Thyroid gland (tissue), 4 donors: ENCODE measurements around the gene ADAT3. TPM values are rescaled to one million over a fixed set of nuclear protein-coding genes. Genes with fewer than 3 reads are reported as not detected.

Experiments used
- DNase-seq, 2 donors: peaks; one replicate each; pipeline ENCODE4 v3.0.0-alpha.2; 2019
- H3K27ac ChIP-seq, 3 donors: fragments of 200-600 bp; sonication (generic); 1 replicate in 2 of 3; 2 replicates in 1 of 3; pipeline ENCODE4 v1.5.1; 2016 to 2019; ENCODE audit warnings: mild to moderate bottlenecking in 1 of 3, moderate library complexity in 1 of 3
- H3K27me3 ChIP-seq: fragments of 200-600 bp; sonication (generic); one replicate; pipeline ENCODE4 v1.5.1; 2019
- H3K36me3 ChIP-seq, 2 donors: fragments of 200-600 bp; sonication (generic); one replicate each; pipeline ENCODE4 v1.5.1; 2016 to 2019
- H3K4me1 ChIP-seq, 2 donors: fragments of 200-600 bp; sonication (generic); one replicate each; pipeline ENCODE4 v1.5.1; 2017 to 2019
- H3K4me3 ChIP-seq, 3 donors: fragments of 200-600 bp; sonication (generic); replicated peaks in 1 of 3; 1 replicate in 2 of 3; 2 replicates in 1 of 3; pipeline ENCODE4 v1.5.1; 2016; ENCODE audit warnings: mild to moderate bottlenecking in 1 of 3
- H3K9me3 ChIP-seq: fragments of 200-600 bp; sonication (generic); one replicate; pipeline ENCODE4 v1.5.1; 2017
- POLR2A ChIP-seq, 2 donors: fragments of 450-650 bp; IDR thresholded peaks; one replicate each; pipeline ENCODE4 v1.6.1; 2017; ENCODE audit warnings: antibody characterized with exemption in 2 of 2, mild to moderate bottlenecking in 2 of 2, moderate library complexity in 1 of 2
- WGBS, 2 donors: methylation state at CpG; one replicate each; pipeline ENCODE4 v1.1.5; 2017; 5-methylcytosine and 5-hydroxymethylcytosine counted together
- intact Hi-C: fragments of 100-400 bp; cut with DNase I; formaldehyde crosslinking; loops from one replicate; pipeline ENCODE4 v1.15.1; 2023
- total RNA-seq, 4 donors: library from RNA; depleted of rRNA; stranded (reverse); fragments of >200 nt; gene quantifications; one replicate each; pipeline ENCODE4 v1.2.3, GENCODE V29; 2016
- TF ChIP-seq, protein P1 (sequence below), 6 experiments: fragments of 200-600 bp in 3 of 6; fragments of 450-650 bp in 3 of 6; sonication (generic) in 3 of 6; IDR thresholded peaks; one replicate each; pipeline ENCODE4 v1.5.1; 2016 to 2019; ENCODE audit warnings: antibody characterized with exemption in 6 of 6, mild to moderate bottlenecking in 2 of 6, inconsistent platforms in 1 of 6, moderate library complexity in 1 of 6

The ADAT3 gene
- total RNA-seq, 4 donors from 2014 or later, result 4.0 to 14.6 (median 8.3) TPM

DNA sequence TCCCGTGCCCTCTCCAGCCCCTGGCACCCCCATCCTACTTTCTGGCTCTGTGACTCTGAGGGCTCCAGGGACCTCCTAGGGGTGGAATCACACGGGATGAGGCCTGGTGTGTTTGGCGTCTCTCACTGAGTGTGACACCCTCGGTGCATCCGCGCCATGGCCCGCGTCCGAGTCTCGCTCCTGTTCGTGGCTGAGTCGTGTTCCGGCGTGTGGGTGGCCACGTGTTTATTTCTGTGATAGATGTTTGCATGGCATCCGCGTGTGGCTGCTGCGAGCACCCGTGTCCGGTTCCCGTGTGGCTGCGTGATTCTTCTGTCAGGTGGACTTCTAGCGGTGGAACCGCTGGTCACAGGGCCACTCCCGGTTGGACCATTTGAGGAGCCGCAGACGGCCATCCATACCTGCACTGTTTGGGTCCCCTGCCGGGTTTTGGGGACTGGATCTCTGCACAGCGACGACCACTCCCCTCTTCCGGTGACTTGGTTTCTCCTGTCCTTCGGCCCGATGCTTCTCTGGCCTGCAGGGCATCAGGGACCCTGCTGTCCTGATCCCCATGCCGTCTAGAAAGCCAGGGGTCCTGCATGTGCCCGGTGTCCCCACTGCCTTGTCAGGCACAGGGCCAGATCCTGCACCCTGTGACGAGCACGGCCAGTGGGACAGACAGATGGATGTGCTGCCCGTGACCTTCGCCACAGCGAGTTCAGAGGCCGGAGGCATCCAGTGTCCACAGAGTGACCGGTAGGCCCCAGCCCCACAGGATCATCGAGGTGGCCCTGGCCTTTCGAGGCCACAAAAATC, 44.3 kb downstream of the ADAT3 start:
- H3K27me3 ChIP-seq, result no peaks in the 10 kb centered on the region
- H3K4me1 ChIP-seq, result peaks cover under 1 to 3% of the 10 kb centered on the region in 2 donors
- 93 to 96% methylated on average over 37 to 44 of the region's 44 CpGs for WGBS, 2 donors
- no peaks in the 10 kb centered on the region for H3K9me3 ChIP-seq
- intact Hi-C loops, result loop anchor here (5.0 kb wide), 1 partner anchor 63 kb away; no protein-coding TSS in a partner anchor
- TF ChIP-seq, protein P1, sequence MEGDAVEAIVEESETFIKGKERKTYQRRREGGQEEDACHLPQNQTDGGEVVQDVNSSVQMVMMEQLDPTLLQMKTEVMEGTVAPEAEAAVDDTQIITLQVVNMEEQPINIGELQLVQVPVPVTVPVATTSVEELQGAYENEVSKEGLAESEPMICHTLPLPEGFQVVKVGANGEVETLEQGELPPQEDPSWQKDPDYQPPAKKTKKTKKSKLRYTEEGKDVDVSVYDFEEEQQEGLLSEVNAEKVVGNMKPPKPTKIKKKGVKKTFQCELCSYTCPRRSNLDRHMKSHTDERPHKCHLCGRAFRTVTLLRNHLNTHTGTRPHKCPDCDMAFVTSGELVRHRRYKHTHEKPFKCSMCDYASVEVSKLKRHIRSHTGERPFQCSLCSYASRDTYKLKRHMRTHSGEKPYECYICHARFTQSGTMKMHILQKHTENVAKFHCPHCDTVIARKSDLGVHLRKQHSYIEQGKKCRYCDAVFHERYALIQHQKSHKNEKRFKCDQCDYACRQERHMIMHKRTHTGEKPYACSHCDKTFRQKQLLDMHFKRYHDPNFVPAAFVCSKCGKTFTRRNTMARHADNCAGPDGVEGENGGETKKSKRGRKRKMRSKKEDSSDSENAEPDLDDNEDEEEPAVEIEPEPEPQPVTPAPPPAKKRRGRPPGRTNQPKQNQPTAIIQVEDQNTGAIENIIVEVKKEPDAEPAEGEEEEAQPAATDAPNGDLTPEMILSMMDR (IDR thresholded peaks at IDR 0.05), result no peak
- no peak for TF ChIP-seq POLR2A (IDR thresholded peaks at IDR 0.05)
- H3K27ac ChIP-seq, result no peak overlapping the region
- no peak overlapping the region for H3K4me3 ChIP-seq
- no peaks in the 10 kb centered on the region for H3K36me3 ChIP-seq
- no peak for DNase-seq

DNA sequence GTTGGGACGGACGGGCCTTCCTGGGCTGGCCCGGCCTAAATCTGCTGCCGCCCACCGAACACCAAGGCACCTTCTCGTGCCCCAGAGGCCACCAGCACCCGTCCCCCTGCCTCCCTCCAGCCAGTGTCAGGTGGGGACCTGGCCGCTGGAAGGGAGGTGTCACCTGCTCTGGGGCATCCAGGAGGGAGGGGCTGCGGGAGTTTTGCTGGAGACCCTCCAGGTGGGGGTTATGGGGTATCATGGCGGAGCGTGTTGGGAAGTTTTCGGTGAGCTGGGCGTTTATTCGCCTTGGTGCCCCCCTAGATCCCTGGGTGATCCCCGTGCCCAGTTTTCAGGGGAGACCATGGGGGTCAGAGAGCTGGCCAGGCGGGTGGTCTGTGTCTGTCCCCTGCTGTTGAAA, 45.4 kb downstream of the ADAT3 start:
- Histone ChIP-seq H3K27me3 (no peaks in the 10 kb centered on the region), H3K27ac (no peak overlapping the region), H3K4me1 (peaks cover 0 to 3% of the 10 kb centered on the region in 2 donors), H3K4me3 (no peak overlapping the region), H3K36me3 (no peaks in the 10 kb centered on the region), H3K9me3 (no peaks in the 10 kb centered on the region)
- intact Hi-C loops, result no loop called here
- 96 to 97% methylated on average over 10 to 16 of the region's 16 CpGs for WGBS, 2 donors
- no peak for TF ChIP-seq POLR2A (IDR thresholded peaks at IDR 0.05)
- TF ChIP-seq, protein P1 (IDR thresholded peaks at IDR 0.05), result no peak
- no peak for DNase-seq

DNA sequence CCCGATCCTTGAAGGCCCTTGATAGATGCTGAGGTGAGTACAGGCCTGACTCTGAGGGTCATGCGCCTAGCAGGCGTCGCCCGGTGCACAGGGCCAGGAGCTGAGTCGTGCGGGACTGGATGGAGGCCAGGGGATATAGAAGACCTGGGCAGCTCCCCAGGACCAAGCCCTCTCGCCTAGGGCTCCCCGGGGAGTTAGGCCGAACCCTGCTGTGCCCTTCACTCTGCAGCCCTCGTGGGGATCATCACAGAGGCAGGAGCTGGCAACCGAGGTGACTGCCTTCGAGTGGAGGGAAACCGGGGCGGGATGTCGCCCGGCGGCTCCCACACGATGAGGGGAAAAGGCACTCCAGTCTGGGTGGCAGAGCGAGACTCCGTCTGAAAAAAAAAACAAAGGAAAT, 47.4 kb downstream of the ADAT3 start:
- Histone ChIP-seq H3K4me1 (no peaks in the 10 kb centered on the region), H3K27me3 (no peaks in the 10 kb centered on the region), H3K36me3 (no peaks in the 10 kb centered on the region), H3K4me3 (no peak overlapping the region), H3K9me3 (no peaks in the 10 kb centered on the region), H3K27ac (no peak overlapping the region)
- DNase-seq, result no peak
- WGBS, 2 donors, result 78 to 82% methylated on average over 18 to 21 of the region's 21 CpGs
- intact Hi-C loops, result no loop called here
- TF ChIP-seq, protein P1 (IDR thresholded peaks at IDR 0.05), result no peak
- no peak for TF ChIP-seq POLR2A (IDR thresholded peaks at IDR 0.05)

DNA sequence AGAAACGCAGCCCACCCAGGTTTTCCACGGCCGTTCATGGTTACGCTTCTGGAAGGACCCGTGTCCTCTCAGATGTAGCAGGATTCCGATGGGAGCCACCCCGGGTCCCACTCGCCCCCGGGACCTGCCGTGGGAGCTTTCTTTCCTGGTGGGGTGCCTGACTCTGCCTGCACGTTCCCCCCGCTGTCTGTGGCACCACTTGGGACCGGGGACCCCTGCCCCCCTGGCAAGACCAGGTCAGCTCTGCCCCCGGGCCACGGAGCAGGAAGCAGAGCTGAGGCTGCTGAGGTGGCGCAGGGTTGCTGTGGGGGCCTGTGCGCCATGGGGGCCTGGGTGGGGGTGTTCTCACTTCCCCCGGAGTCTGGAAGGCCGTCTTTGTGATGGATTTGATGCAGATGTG, 47.8 kb downstream of the ADAT3 start:
- TF ChIP-seq POLR2A (IDR thresholded peaks at IDR 0.05), result no peak
- TF ChIP-seq, protein P1 (IDR thresholded peaks at IDR 0.05), result no peak
- Histone ChIP-seq H3K36me3 (no peaks in the 10 kb centered on the region), H3K9me3 (no peaks in the 10 kb centered on the region), H3K4me3 (no peak overlapping the region), H3K4me1 (no peaks in the 10 kb centered on the region), H3K27me3 (no peaks in the 10 kb centered on the region), H3K27ac (no peak overlapping the region)
- intact Hi-C loops, result no loop called here
- DNase-seq, result no peak
- 76 to 83% methylated on average over 14 to 16 of the region's 19 CpGs for WGBS, 2 donors

DNA sequence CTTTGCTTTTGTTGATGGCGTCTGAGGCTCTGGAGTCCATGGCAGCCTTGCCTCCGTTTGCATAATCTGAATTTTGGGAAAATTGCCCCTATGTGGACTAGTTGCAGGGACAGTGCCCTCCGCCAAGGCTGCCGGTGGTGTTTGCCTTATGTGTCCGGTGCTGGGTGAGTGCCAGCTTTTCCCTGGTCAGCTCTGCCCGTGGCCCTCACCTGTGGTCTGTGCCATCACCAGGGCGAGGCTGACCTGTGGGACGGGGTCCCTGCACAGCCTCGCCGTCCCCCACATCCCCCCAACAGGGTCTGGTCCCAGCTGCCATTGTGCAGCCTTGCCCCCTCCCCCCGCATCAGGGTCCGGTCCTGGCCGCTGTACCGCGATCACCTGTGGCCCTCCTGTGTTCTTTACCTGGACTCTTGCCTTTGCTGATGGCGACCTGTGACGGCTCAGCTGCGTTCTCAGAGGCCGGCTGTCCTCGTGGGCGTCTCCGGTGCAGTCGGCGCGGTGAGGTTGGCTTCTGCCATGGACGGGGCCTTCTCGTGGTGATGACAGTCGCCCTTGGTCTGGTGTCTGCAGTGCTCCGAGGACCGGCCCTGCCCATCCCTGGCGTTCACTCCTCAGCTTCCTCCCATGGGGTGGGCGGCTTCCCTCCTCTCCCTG, 48.4 kb downstream of the ADAT3 start:
- no peak for DNase-seq
- intact Hi-C loops, result no loop called here
- Histone ChIP-seq H3K4me1 (no peaks in the 10 kb centered on the region), H3K9me3 (no peaks in the 10 kb centered on the region), H3K27me3 (no peaks in the 10 kb centered on the region), H3K4me3 (no peak overlapping the region), H3K27ac (no peak overlapping the region), H3K36me3 (no peaks in the 10 kb centered on the region)
- TF ChIP-seq, protein P1 (IDR thresholded peaks at IDR 0.05), result no peak
- TF ChIP-seq POLR2A (IDR thresholded peaks at IDR 0.05), result no peak
- WGBS, 2 donors, result 93% methylated on average over 25 to 29 of the region's 32 CpGs
